Endometrium (tissue), 2 donors: ENCODE data around the gene DDX4.
"Not testable (repeated sequence)": the region's sequence is repeated elsewhere in the genome, so short reads cannot be mapped to it uniquely, and the experiment has no call there.

Source experiments
- FAIRE-seq: peaks from 2 replicates; lab custom pipeline; 2012; peaks lifted over from hg19 to GRCh38; lab: Jason Lieb, UNC
- donor health status: control.
- donor health status: control.

Gene DDX4

GRCh38 chr5:55724281-55724680 lies 13.6 kb upstream of the DDX4 start:
- no peak for FAIRE-seq

- FAIRE-seq: no peak
Measured at GRCh38 chr5:55731848-55732247, 6.0 kb upstream of the DDX4 start.

GRCh38 chr5:55732585-55732984 lies 5.3 kb upstream of the DDX4 start:
- no peak for FAIRE-seq

- no peak for FAIRE-seq
Measured at GRCh38 chr5:55734658-55735057, 3.2 kb upstream of the DDX4 start.

GRCh38 chr5:55742778-55743177 lies 4.9 kb downstream of the DDX4 start:
- no peak for FAIRE-seq

GRCh38 chr5:55747778-55748318 lies 10.0 kb downstream of the DDX4 start:
- no peak for FAIRE-seq

- no peak for FAIRE-seq
Measured at GRCh38 chr5:55749387-55749786, 11.5 kb downstream of the DDX4 start.

- FAIRE-seq: no peak
Measured at GRCh38 chr5:55750063-55750462, 12.2 kb downstream of the DDX4 start.

- no peak for FAIRE-seq
Measured at GRCh38 chr5:55750499-55750898, 12.6 kb downstream of the DDX4 start.

GRCh38 chr5:55758231-55758630 lies 20.4 kb downstream of the DDX4 start:
- FAIRE-seq: no peak

GRCh38 chr5:55758714-55759113 lies 20.9 kb downstream of the DDX4 start:
- no peak for FAIRE-seq

GRCh38 chr5:55761721-55762120 lies 23.9 kb downstream of the DDX4 start:
- FAIRE-seq: not testable (repeated sequence)

- no peak for FAIRE-seq
Measured at GRCh38 chr5:55763746-55764420, 26.0 kb downstream of the DDX4 start.

- FAIRE-seq: no peak
Measured at GRCh38 chr5:55768279-55768678, 30.4 kb downstream of the DDX4 start.

- FAIRE-seq: no peak
Measured at GRCh38 chr5:55771175-55771655, 33.4 kb downstream of the DDX4 start.

- no peak for FAIRE-seq
Measured at GRCh38 chr5:55773057-55773456, 35.2 kb downstream of the DDX4 start.

- no peak for FAIRE-seq
Measured at GRCh38 chr5:55777332-55777731, 39.5 kb downstream of the DDX4 start.

- no peak for FAIRE-seq
Measured at GRCh38 chr5:55800924-55801323, 63.1 kb downstream of the DDX4 start.

- not testable (repeated sequence) for FAIRE-seq
Measured at GRCh38 chr5:55808814-55809213, 71.0 kb downstream of the DDX4 start.

- not testable (repeated sequence) for FAIRE-seq
Measured at GRCh38 chr5:55815939-55816338, 78.1 kb downstream of the DDX4 start.

GRCh38 chr5:55816342-55816741 lies 78.5 kb downstream of the DDX4 start:
- FAIRE-seq: peak; percentile 88

GRCh38 chr5:55817030-55817429 lies 79.2 kb downstream of the DDX4 start:
- FAIRE-seq: peak; percentile 64

GRCh38 chr5:55820488-55820887 lies 82.6 kb downstream of the DDX4 start:
- FAIRE-seq: no peak
